ENCODE measurements around the gene IL21. TPM values are rescaled to one million over a fixed set of nuclear protein-coding genes. Genes with fewer than 3 reads are reported as not detected.
"Not testable (repeated sequence)": the region's sequence is repeated elsewhere in the genome, so short reads cannot be mapped to it uniquely, and the experiment has no call there.

Gene IL21
- polyA plus RNA-seq, 4 donors = not detected

GRCh38 chr4:122583906-122584305 is 37.0 kb downstream of the IL21 start:
- DNase-seq (ENCODE audit: low read depth in 4 of 4, low spot score in 3 of 4) = no peak

GRCh38 chr4:122577808-122578781 is 42.8 kb downstream of the IL21 start:
- peak in 1 of 4 donors; percentile 12 for DNase-seq (ENCODE audit: low read depth in 4 of 4, low spot score in 3 of 4)

GRCh38 chr4:122577189-122577553 is 43.7 kb downstream of the IL21 start:
- DNase-seq (ENCODE audit: low read depth in 4 of 4, low spot score in 3 of 4) = no peak

- DNase-seq (ENCODE audit: low read depth in 4 of 4, low spot score in 3 of 4) = peak; percentile 4 to 23 (median 20)
These were observed 44.3 kb downstream of the IL21 start for GRCh38 chr4:122576261-122577188.

GRCh38 chr4:122574347-122574746 is 46.5 kb downstream of the IL21 start:
- not testable (repeated sequence) for DNase-seq (ENCODE audit: low read depth in 4 of 4, low spot score in 3 of 4)

GRCh38 chr4:122562449-122562848 is 58.4 kb downstream of the IL21 start:
- no peak for DNase-seq (ENCODE audit: low read depth in 4 of 4, low spot score in 3 of 4)

Other genes starting within 250 kb of the IL21 start
- not detected for gene ADAD1, start 242.1 kb downstream of the IL21 start, polyA plus RNA-seq (ENCODE audit: insufficient read length in 4 of 4)
- gene IL2, start 164.3 kb downstream of the IL21 start, polyA plus RNA-seq (ENCODE audit: insufficient read length in 4 of 4) = not detected
- 10 to 100 TPM; 13.0 to 15.7 (median 15.5) TPM for gene BBS12, start 111.6 kb upstream of the IL21 start, polyA plus RNA-seq (ENCODE audit: insufficient read length in 4 of 4)
- 10 to 100 TPM in 2 of 4 donors, 1 to 10 TPM in 2; 8.2 to 10.7 (median 9.7) TPM for gene FGF2, start 205.8 kb upstream of the IL21 start, polyA plus RNA-seq (ENCODE audit: insufficient read length in 4 of 4)

All from right renal pelvis (tissue), 4 donors.